A172 (cell line): ENCODE results near the gene IL22RA2. TPM values are rescaled to one million over a fixed set of nuclear protein-coding genes. Genes with fewer than 3 reads are reported as not detected.
"Not testable (repeated sequence)": the region's sequence is repeated elsewhere in the genome, so short reads cannot be mapped to it uniquely, and the experiment has no call there.

ENCODE experiments used
- DNase-seq: peaks from one replicate; pipeline ENCODE4 v3.0.0-alpha.2; 2015; ENCODE audit warnings: low spot score
- total RNA-seq: library from RNA; depleted of rRNA; stranded (reverse); fragments of >200 nt; shearing (Covaris generic); gene quantifications from 2 replicates; pipeline ENCODE4 v1.2.3, GENCODE V29; 2014; rRNA removed

Gene IL22RA2
- total RNA-seq = not detected in 2 replicates

- no peak for DNase-seq
Measured at GRCh38 chr6:137173501-137173900, at the start of gene IL22RA2. TSS of gene IL22RA2 (minus strand) at chr6:137173644. CDS start at chr6:137161749, 11,895 bp downstream.

- DNase-seq = no peak
Measured at GRCh38 chr6:137222381-137222780, 48.9 kb upstream of the IL22RA2 start.

GRCh38 chr6:137219664-137220252 is 46.3 kb upstream of the IL22RA2 start:
- no peak for DNase-seq

- peak; percentile 76 for DNase-seq
Measured at GRCh38 chr6:137218917-137219663, 45.6 kb upstream of the IL22RA2 start, which contains the start of gene IFNGR1. TSS of gene IFNGR1 (minus strand) at chr6:137219385. CDS start at chr6:137219327, 58 bp downstream.

- peak; percentile 16 for DNase-seq
Measured at GRCh38 chr6:137218473-137218916, 45.1 kb upstream of the IL22RA2 start.

- DNase-seq = no peak
Measured at GRCh38 chr6:137217801-137218472, 44.5 kb upstream of the IL22RA2 start.

- DNase-seq = no peak
Measured at GRCh38 chr6:137216875-137217553, 43.6 kb upstream of the IL22RA2 start.

- no peak for DNase-seq
Measured at GRCh38 chr6:137216106-137216505, 42.7 kb upstream of the IL22RA2 start.

- not testable (repeated sequence) for DNase-seq
Measured at GRCh38 chr6:137215630-137216029, 42.2 kb upstream of the IL22RA2 start.

GRCh38 chr6:137214931-137215330 is 41.5 kb upstream of the IL22RA2 start:
- no peak for DNase-seq

- no peak for DNase-seq
Measured at GRCh38 chr6:137213813-137214212, 40.4 kb upstream of the IL22RA2 start.

- no peak for DNase-seq
Measured at GRCh38 chr6:137213331-137213740, 39.9 kb upstream of the IL22RA2 start.

GRCh38 chr6:137211910-137212309 is 38.5 kb upstream of the IL22RA2 start:
- DNase-seq = no peak

GRCh38 chr6:137210903-137211302 is 37.5 kb upstream of the IL22RA2 start:
- no peak for DNase-seq

- no peak for DNase-seq
Measured at GRCh38 chr6:137208279-137208678, 34.8 kb upstream of the IL22RA2 start.

GRCh38 chr6:137207457-137207856 is 34.0 kb upstream of the IL22RA2 start:
- DNase-seq = not testable (repeated sequence)

- DNase-seq = no peak
Measured at GRCh38 chr6:137206577-137206976, 33.1 kb upstream of the IL22RA2 start.

- DNase-seq = no peak
Measured at GRCh38 chr6:137203256-137203655, 29.8 kb upstream of the IL22RA2 start.

GRCh38 chr6:137202078-137202477 is 28.6 kb upstream of the IL22RA2 start:
- no peak for DNase-seq

GRCh38 chr6:137201006-137201405 is 27.6 kb upstream of the IL22RA2 start:
- no peak for DNase-seq

GRCh38 chr6:137200288-137200687 is 26.8 kb upstream of the IL22RA2 start:
- no peak for DNase-seq
